Keratinocyte (primary cell): ENCODE data around the gene CDKAL1. TPM values are rescaled to one million over a fixed set of nuclear protein-coding genes. Genes with fewer than 3 reads are reported as not detected.

ENCODE experiments used
- DNase-seq: peaks from one replicate; pipeline ENCODE4 v3.0.0-alpha.2; 2011; ENCODE audit warnings: low read depth, missing footprints, low spot score
- FAIRE-seq: peaks from 2 replicates; lab custom pipeline; 2011; peaks lifted over from hg19 to GRCh38; lab: Jason Lieb, UNC
- H2AFZ ChIP-seq: 2 replicates; pipeline ENCODE4 v1.6.0; 2012; ENCODE audit warnings: low read length, control low read depth, inconsistent platforms; ENCODE audit not compliant: control insufficient read depth
- H3K27ac ChIP-seq: 2 replicates; pipeline ENCODE4 v1.5.1; 2011; ENCODE audit warnings: low read length; ENCODE audit not compliant: control insufficient read depth, insufficient read depth
- H3K27me3 ChIP-seq: 3 replicates; pipeline ENCODE4 v1.6.0; 2011; ENCODE audit warnings: low read length; ENCODE audit not compliant: control insufficient read depth, insufficient read depth; ENCODE audit errors: extremely low read depth
- H3K36me3 ChIP-seq, 2 experiments: 2 replicates in 1 of 2; 3 replicates in 1 of 2; pipeline ENCODE4 v1.5.1; 2011; ENCODE audit warnings: low read length in 2 of 2, mild to moderate bottlenecking in 1 of 2; ENCODE audit not compliant: control insufficient read depth in 2 of 2, insufficient read depth in 2 of 2; ENCODE audit errors: extremely low read depth in 1 of 2
- H3K4me1 ChIP-seq: 3 replicates; pipeline ENCODE4 v1.5.1; 2011; ENCODE audit warnings: low read length; ENCODE audit not compliant: control insufficient read depth, insufficient read depth; ENCODE audit errors: extremely low read depth
- H3K4me2 ChIP-seq: 3 replicates; pipeline ENCODE4 v1.6.0; 2011; ENCODE audit warnings: low read depth, low read length; ENCODE audit not compliant: control insufficient read depth, insufficient read depth; ENCODE audit errors: extremely low read depth
- H3K4me3 ChIP-seq, 3 experiments: fragments of 200-600 bp in 1 of 3; sonication (generic) in 1 of 3; 2 replicates in 2 of 3; 3 replicates in 1 of 3; pipeline ENCODE4 v1.5.1; 2011 to 2016; ENCODE audit warnings: low read length in 3 of 3, mild to moderate bottlenecking in 3 of 3, control low read depth in 2 of 3, inconsistent platforms in 1 of 3, low read depth in 1 of 3, mixed read lengths in 1 of 3, mixed run types in 1 of 3, moderate library complexity in 1 of 3; ENCODE audit not compliant: control insufficient read depth in 2 of 3, insufficient read depth in 2 of 3; ENCODE audit errors: extremely low read depth in 1 of 3
- H3K79me2 ChIP-seq: 2 replicates; pipeline ENCODE4 v1.6.0; 2012; ENCODE audit warnings: low read length; ENCODE audit not compliant: control insufficient read depth, insufficient read depth
- H3K9ac ChIP-seq: 3 replicates; pipeline ENCODE4 v1.6.0; 2011; ENCODE audit warnings: low read length; ENCODE audit not compliant: control insufficient read depth, insufficient read depth; ENCODE audit errors: extremely low read depth
- H3K9me1 ChIP-seq: 3 replicates; pipeline ENCODE4 v1.6.0; 2011; ENCODE audit warnings: low read length; ENCODE audit not compliant: control insufficient read depth, insufficient read depth; ENCODE audit errors: extremely low read depth
- H3K9me3 ChIP-seq: 2 replicates; pipeline ENCODE4 v1.5.1; 2012; ENCODE audit warnings: low read depth, low read length; ENCODE audit not compliant: control insufficient read depth
- H4K20me1 ChIP-seq: 3 replicates; pipeline ENCODE4 v1.6.0; 2011; ENCODE audit warnings: low read length; ENCODE audit not compliant: control insufficient read depth, insufficient read depth; ENCODE audit errors: extremely low read depth
- EZH2 ChIP-seq: IDR thresholded peaks from one replicate; pipeline ENCODE4 v1.6.1; 2012; ENCODE audit warnings: inconsistent platforms, mild to moderate bottlenecking, low read length, moderate library complexity
- dilution Hi-C: fragments of 300-500 bp; cut with MboI; formaldehyde crosslinking; loops from one replicate; pipeline ENCODE4 v1.7.0; 2020; ENCODE audit warnings: low sequenced_read_pairs; ENCODE audit not compliant: extremely low pct_ligation_motif_present
- polyA plus RNA-seq, 5 experiments: library from polyadenylated mRNA; depleted of rRNA in 3 of 5; stranded (reverse) in 3 of 5; stranded (forward) in 1 of 5; unstranded in 1 of 5; fragments of >200 nt; gene quantifications; 1 replicate in 1 of 5; 2 replicates in 3 of 5; 3 replicates in 1 of 5; pipeline versions ENCODE4 v1.2.1 to v1.2.3, GENCODE V29; 2011 to 2012; ENCODE audit warnings: missing spikeins in 2 of 5, low read depth in 1 of 5, low replicate concordance in 1 of 5
- TF ChIP-seq, protein P1 (sequence below), 3 experiments: IDR thresholded peaks in 1 of 3; conservative IDR thresholded peaks in 1 of 3; optimal IDR thresholded peaks in 1 of 3; 2 replicates in 2 of 3; 3 replicates in 1 of 3; pipeline versions ENCODE3 to v1.5.1; 2011; ENCODE audit warnings: low read length in 3 of 3, mild to moderate bottlenecking in 3 of 3, moderate library complexity in 2 of 3, control low read depth in 1 of 3, inconsistent platforms in 1 of 3; ENCODE audit not compliant: insufficient read depth in 2 of 3; ENCODE audit errors: extremely low read depth in 1 of 3

Gene CDKAL1
- polyA plus RNA-seq, 1 donor (not counting 4 experiments of a cell fraction or from before 2014, with no cell fraction given) = 5.6 TPM

DNA sequence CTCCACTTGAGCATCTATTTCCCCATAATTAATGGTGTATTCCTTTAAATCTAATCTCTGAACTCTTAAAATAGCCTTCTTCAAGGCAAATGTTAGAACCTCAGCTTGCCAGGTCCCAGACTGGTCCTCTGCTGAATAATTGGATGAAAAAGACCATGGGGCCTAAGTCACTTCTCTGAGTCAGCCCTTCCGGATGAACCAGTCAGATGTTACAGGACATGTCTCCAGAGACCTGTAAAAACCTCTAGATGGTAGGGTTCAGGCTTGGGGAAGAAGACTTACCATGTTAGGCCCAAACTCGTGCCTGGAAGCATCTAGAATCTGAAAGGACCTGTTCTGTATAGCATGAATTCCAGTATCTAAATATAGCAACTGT lies 97.3 kb downstream of the CDKAL1 start:
- Histone ChIP-seq H3K36me3 (no peaks in the 10 kb centered on the region), H2AFZ (no peak overlapping the region), H3K9me3 (no peaks in the 10 kb centered on the region), H3K27ac (no peak overlapping the region), H3K4me2 (no peak overlapping the region), H3K4me1 (peaks cover 16% of the 10 kb centered on the region), H3K4me3 (no peak overlapping the region), H4K20me1 (no peaks in the 10 kb centered on the region), H3K9me1 (no peaks in the 10 kb centered on the region), H3K9ac (no peak overlapping the region), H3K27me3 (no peaks in the 10 kb centered on the region), H3K79me2 (no peaks in the 10 kb centered on the region)
- TF ChIP-seq, protein P1, sequence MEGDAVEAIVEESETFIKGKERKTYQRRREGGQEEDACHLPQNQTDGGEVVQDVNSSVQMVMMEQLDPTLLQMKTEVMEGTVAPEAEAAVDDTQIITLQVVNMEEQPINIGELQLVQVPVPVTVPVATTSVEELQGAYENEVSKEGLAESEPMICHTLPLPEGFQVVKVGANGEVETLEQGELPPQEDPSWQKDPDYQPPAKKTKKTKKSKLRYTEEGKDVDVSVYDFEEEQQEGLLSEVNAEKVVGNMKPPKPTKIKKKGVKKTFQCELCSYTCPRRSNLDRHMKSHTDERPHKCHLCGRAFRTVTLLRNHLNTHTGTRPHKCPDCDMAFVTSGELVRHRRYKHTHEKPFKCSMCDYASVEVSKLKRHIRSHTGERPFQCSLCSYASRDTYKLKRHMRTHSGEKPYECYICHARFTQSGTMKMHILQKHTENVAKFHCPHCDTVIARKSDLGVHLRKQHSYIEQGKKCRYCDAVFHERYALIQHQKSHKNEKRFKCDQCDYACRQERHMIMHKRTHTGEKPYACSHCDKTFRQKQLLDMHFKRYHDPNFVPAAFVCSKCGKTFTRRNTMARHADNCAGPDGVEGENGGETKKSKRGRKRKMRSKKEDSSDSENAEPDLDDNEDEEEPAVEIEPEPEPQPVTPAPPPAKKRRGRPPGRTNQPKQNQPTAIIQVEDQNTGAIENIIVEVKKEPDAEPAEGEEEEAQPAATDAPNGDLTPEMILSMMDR (optimal IDR thresholded peaks at IDR 0.05 in 1 of 3, IDR thresholded peaks at IDR 0.05 in 1 of 3, conservative IDR thresholded peaks at IDR 0.05 in 1 of 3; ENCODE audit: extremely low read depth in 1 of 3, insufficient read depth in 2 of 3, low read length in 3 of 3) = no peak
- TF ChIP-seq EZH2 = no peak
- dilution Hi-C loops = no loop called here
- FAIRE-seq (no peak), DNase-seq (no peak)

DNA sequence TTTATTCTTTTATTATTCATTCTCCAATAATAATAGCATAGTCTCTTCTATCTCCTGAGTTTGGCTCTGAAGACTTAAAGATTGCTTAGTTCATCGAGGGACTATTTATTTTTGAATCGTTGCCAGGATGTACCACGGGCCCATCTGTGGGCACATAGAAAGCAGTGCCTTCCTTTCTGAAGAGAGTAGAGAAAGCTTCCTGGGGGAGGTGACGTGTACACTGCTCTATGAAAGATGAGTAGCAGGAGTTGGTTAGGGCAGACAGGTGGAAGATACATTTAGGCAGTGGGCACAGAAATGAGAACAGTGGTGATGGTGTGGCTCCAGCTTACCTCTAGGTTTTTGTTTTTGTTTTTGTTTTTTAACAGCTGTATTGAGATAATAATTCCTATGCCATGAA lies 98.4 kb downstream of the CDKAL1 start:
- H3K4me3 ChIP-seq = no peak overlapping the region
- no peak for FAIRE-seq
- no peaks in the 10 kb centered on the region for H4K20me1 ChIP-seq
- no peaks in the 10 kb centered on the region for H3K27me3 ChIP-seq
- H3K27ac ChIP-seq = no peak overlapping the region
- H3K4me2 ChIP-seq = no peak overlapping the region
- dilution Hi-C loops = no loop called here
- H3K4me1 ChIP-seq = peaks cover 16% of the 10 kb centered on the region
- no peaks in the 10 kb centered on the region for H3K9me3 ChIP-seq
- H3K36me3 ChIP-seq = no peaks in the 10 kb centered on the region
- TF ChIP-seq, protein P1 (optimal IDR thresholded peaks at IDR 0.05 in 1 of 3, IDR thresholded peaks at IDR 0.05 in 1 of 3, conservative IDR thresholded peaks at IDR 0.05 in 1 of 3; ENCODE audit: extremely low read depth in 1 of 3, insufficient read depth in 2 of 3, low read length in 3 of 3) = no peak
- TF ChIP-seq EZH2 = no peak
- H3K79me2 ChIP-seq = no peaks in the 10 kb centered on the region
- no peak overlapping the region for H3K9ac ChIP-seq
- no peak for DNase-seq
- no peaks in the 10 kb centered on the region for H3K9me1 ChIP-seq
- H2AFZ ChIP-seq = no peak overlapping the region
